ENCODE data around the gene MIEF1. TPM values are rescaled to one million over a fixed set of nuclear protein-coding genes. Genes with fewer than 3 reads are reported as not detected.

The MIEF1 gene
- total and polyA plus RNA-seq, 2 experiments from 2014 or later: 20.6 to 26.2 TPM

- no peaks in the 10 kb centered on the region for H3K36me3 ChIP-seq (ENCODE audit: low read depth)
- no peaks in the 10 kb centered on the region for H3K79me2 ChIP-seq (ENCODE audit: insufficient read depth)
- no peaks in the 10 kb centered on the region for H3K4me1 ChIP-seq (ENCODE audit: insufficient read depth)
- no peaks in the 10 kb centered on the region for H3K9me2 ChIP-seq (ENCODE audit: insufficient read depth)
- no peaks in the 10 kb centered on the region for H3F3A ChIP-seq (ENCODE audit: insufficient read depth)
- no peak for DNase-seq
- TF ChIP-seq EZH2phosphoT487 (IDR thresholded peaks at IDR 0.05; ENCODE audit: insufficient read depth, low read depth): no peak
- TF ChIP-seq EZH2 (IDR thresholded peaks at IDR 0.05; ENCODE audit: insufficient read depth, poor library complexity, severe bottlenecking): no peak
- H3K4me2 ChIP-seq (ENCODE audit: unreplicated experiment): no peak overlapping the region
- H3K27ac ChIP-seq: no peak overlapping the region
- in situ Hi-C loops (cut with MboI): no loop called here
- no peak overlapping the region for H3K9ac ChIP-seq
- H2AFZ ChIP-seq: no peak overlapping the region
- no peaks in the 10 kb centered on the region for H3K9me3 ChIP-seq (ENCODE audit: low read depth)
- H4K20me1 ChIP-seq (ENCODE audit: insufficient read depth): no peaks in the 10 kb centered on the region
- H3K4me3 ChIP-seq: no peak overlapping the region
- H3K27me3 ChIP-seq (replicated peaks; ENCODE audit: insufficient read depth): peaks cover 8% of the 10 kb centered on the region; the same call in 1 of the 2 replicates
- 9 to 13% methylated on average over 2 of the region's 2 CpGs for WGBS, 2 experiments (ENCODE audit: low coverage in 1 of 2, low lambda C conversion rate in 2 of 2, missing lambda C conversion rate in 2 of 2)
Measured at GRCh38 chr22:39547587-39547947, 45.5 kb downstream of the MIEF1 start.

- Histone ChIP-seq H3K9ac (no peak overlapping the region), H3K27me3 (replicated peaks; ENCODE audit: insufficient read depth) (peaks cover 40% of the 10 kb centered on the region), H2AFZ (no peak overlapping the region), H3K36me3 (ENCODE audit: low read depth) (no peaks in the 10 kb centered on the region), H3K79me2 (ENCODE audit: insufficient read depth) (no peaks in the 10 kb centered on the region), H3K9me2 (ENCODE audit: insufficient read depth) (no peaks in the 10 kb centered on the region), H3K4me3 (no peak overlapping the region), H3K27ac (no peak overlapping the region), H3K4me1 (ENCODE audit: insufficient read depth) (no peaks in the 10 kb centered on the region), H3K9me3 (ENCODE audit: low read depth) (no peaks in the 10 kb centered on the region), H4K20me1 (ENCODE audit: insufficient read depth) (no peaks in the 10 kb centered on the region), H3K4me2 (ENCODE audit: unreplicated experiment) (no peak overlapping the region), H3F3A (ENCODE audit: insufficient read depth) (no peaks in the 10 kb centered on the region)
- in situ Hi-C loops (cut with MboI): loop anchor here (25.0 kb wide), 1 partner anchor 784 kb away; the partner anchor contains the start of gene ADSL
- DNase-seq: no peak
- no peak for TF ChIP-seq EZH2phosphoT487 (IDR thresholded peaks at IDR 0.05; ENCODE audit: insufficient read depth, low read depth)
- no peak for TF ChIP-seq EZH2 (IDR thresholded peaks at IDR 0.05; ENCODE audit: insufficient read depth, poor library complexity, severe bottlenecking)
- WGBS, 2 experiments (ENCODE audit: low coverage in 1 of 2, low lambda C conversion rate in 2 of 2, missing lambda C conversion rate in 2 of 2): 68 to 80% methylated on average over 3 of the region's 3 CpGs
Measured at GRCh38 chr22:39553429-39553828, 51.3 kb downstream of the MIEF1 start.

- in situ Hi-C loops (cut with MboI): loop anchor here (25.0 kb wide), 1 partner anchor 783 kb away; the partner anchor contains the start of gene ADSL
- TF ChIP-seq EZH2phosphoT487 (IDR thresholded peaks at IDR 0.05; ENCODE audit: insufficient read depth, low read depth): no peak
- no peaks in the 10 kb centered on the region for H3K9me3 ChIP-seq (ENCODE audit: low read depth)
- H2AFZ ChIP-seq: no peak overlapping the region
- H3K27me3 ChIP-seq (replicated peaks; ENCODE audit: insufficient read depth): peaks cover 46% of the 10 kb centered on the region
- 21 to 23% methylated on average over 3 of the region's 3 CpGs for WGBS, 2 experiments (ENCODE audit: low coverage in 1 of 2, low lambda C conversion rate in 2 of 2, missing lambda C conversion rate in 2 of 2)
- DNase-seq: no peak
- no peaks in the 10 kb centered on the region for H3K36me3 ChIP-seq (ENCODE audit: low read depth)
- H3K4me1 ChIP-seq (ENCODE audit: insufficient read depth): no peaks in the 10 kb centered on the region
- no peaks in the 10 kb centered on the region for H3K79me2 ChIP-seq (ENCODE audit: insufficient read depth)
- no peak overlapping the region for H3K9ac ChIP-seq
- H3K4me3 ChIP-seq: no peak overlapping the region
- H3K27ac ChIP-seq: no peak overlapping the region
- no peaks in the 10 kb centered on the region for H4K20me1 ChIP-seq (ENCODE audit: insufficient read depth)
- no peak overlapping the region for H3K4me2 ChIP-seq (ENCODE audit: unreplicated experiment)
- H3K9me2 ChIP-seq (ENCODE audit: insufficient read depth): no peaks in the 10 kb centered on the region
- no peaks in the 10 kb centered on the region for H3F3A ChIP-seq (ENCODE audit: insufficient read depth)
Measured at GRCh38 chr22:39554151-39554550, 52.1 kb downstream of the MIEF1 start.

GRCh38 chr22:39556970-39557841, 55.1 kb downstream of the MIEF1 start:
- WGBS, 2 experiments (ENCODE audit: low coverage in 1 of 2, low lambda C conversion rate in 2 of 2, missing lambda C conversion rate in 2 of 2): 6 to 9% methylated on average over 14 to 28 of the region's 72 CpGs
- H3K27me3 ChIP-seq (replicated peaks; ENCODE audit: insufficient read depth): peaks cover 51% of the 10 kb centered on the region
- H3K9me3 ChIP-seq (ENCODE audit: low read depth): no peaks in the 10 kb centered on the region
- no peaks in the 10 kb centered on the region for H3K79me2 ChIP-seq (ENCODE audit: insufficient read depth)
- H3K36me3 ChIP-seq (ENCODE audit: low read depth): no peaks in the 10 kb centered on the region
- no peaks in the 10 kb centered on the region for H3K9me2 ChIP-seq (ENCODE audit: insufficient read depth)
- no peak overlapping the region for H3K27ac ChIP-seq
- TF ChIP-seq EZH2 (IDR thresholded peaks at IDR 0.05; ENCODE audit: insufficient read depth, poor library complexity, severe bottlenecking) (peak; percentile 84), EZH2phosphoT487 (IDR thresholded peaks at IDR 0.05; ENCODE audit: insufficient read depth, low read depth) (0 out of 2 replicates have a peak, but pooled peaks have one; percentile 22)
- H3K4me2 ChIP-seq (ENCODE audit: unreplicated experiment): no peak overlapping the region
- H4K20me1 ChIP-seq (ENCODE audit: insufficient read depth): no peaks in the 10 kb centered on the region
- H2AFZ ChIP-seq: no peak overlapping the region
- H3K9ac ChIP-seq: no peak overlapping the region
- H3K4me3 ChIP-seq: no peak overlapping the region
- H3F3A ChIP-seq (ENCODE audit: insufficient read depth): no peaks in the 10 kb centered on the region
- in situ Hi-C loops (cut with MboI): loop anchor here (25.0 kb wide), 1 partner anchor 780 kb away; the partner anchor contains the start of gene ADSL
- peak; percentile 36 for DNase-seq
- no peaks in the 10 kb centered on the region for H3K4me1 ChIP-seq (ENCODE audit: insufficient read depth)

All from GM23248 (cell line).